Measurements from ENCODE around the gene PLPPR4. TPM values are rescaled to one million over a fixed set of nuclear protein-coding genes. Genes with fewer than 3 reads are reported as not detected.

Gene PLPPR4
- total RNA-seq, 1 experiment from 2014 or later, result not detected

- no peak for DNase-seq (ENCODE audit: low spot score)
- H3K36me3 ChIP-seq (ENCODE audit: insufficient read depth, low read length, poor library complexity, severe bottlenecking), result no peaks in the 10 kb centered on the region
- ChIA-PET POLR2A (ENCODE audit: low non-redundant PET) (no interaction called here), CTCF (no interaction called here)
- H3K27me3 ChIP-seq (replicated peaks; ENCODE audit: insufficient read depth, low read depth, low read length, poor library complexity), result peaks cover under 1% of the 10 kb centered on the region
- intact Hi-C loops (cut with micrococcal nuclease; ENCODE audit: unreplicated experiment), result no loop called here
- H3K27ac ChIP-seq (ENCODE audit: low read depth, low read length, poor library complexity, severe bottlenecking), result no peak overlapping the region
- no peaks in the 10 kb centered on the region for H3K9me3 ChIP-seq (ENCODE audit: low read depth, low read length, poor library complexity, severe bottlenecking)
- H3K4me1 ChIP-seq (ENCODE audit: insufficient read depth, low read length, poor library complexity, severe bottlenecking), result no peaks in the 10 kb centered on the region
- no peak overlapping the region for H3K4me3 ChIP-seq (ENCODE audit: low read depth, low read length, poor library complexity, severe bottlenecking)
- TF ChIP-seq EZH2 (IDR thresholded peaks at IDR 0.05; ENCODE audit: borderline replicate concordance, low read depth, low read length, poor library complexity, severe bottlenecking), result no peak
- no peak for TF ChIP-seq CTCF (conservative IDR thresholded peaks at IDR 0.05; ENCODE audit: low read depth, low read length)
- no TSS peak for BruUV-seq (replicated peaks)
Measured at GRCh38 chr1:99352821-99353220, 88.5 kb downstream of the PLPPR4 start.

DNA sequence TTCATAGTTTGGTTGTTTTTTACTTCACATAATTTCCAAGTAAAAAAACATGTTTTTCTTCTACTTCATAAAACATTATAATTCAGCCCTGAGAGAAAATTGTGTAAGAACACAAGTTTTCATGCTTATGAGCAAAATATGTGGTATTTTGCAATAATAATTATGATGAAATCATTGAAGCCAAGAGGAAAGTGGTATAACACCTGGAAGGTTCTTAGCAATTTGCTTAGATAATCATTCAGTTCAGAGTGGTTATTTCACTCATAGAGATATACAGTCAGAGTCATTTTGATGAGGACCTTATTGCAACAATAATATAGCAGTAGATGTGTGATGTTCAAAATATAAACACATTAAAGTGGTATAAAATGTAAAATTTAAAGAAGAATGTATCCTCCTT, 94.5 kb downstream of the PLPPR4 start:
- no peak for DNase-seq (ENCODE audit: low spot score)
- Histone ChIP-seq H3K36me3 (ENCODE audit: insufficient read depth, low read length, poor library complexity, severe bottlenecking) (no peaks in the 10 kb centered on the region), H3K4me1 (ENCODE audit: insufficient read depth, low read length, poor library complexity, severe bottlenecking) (no peaks in the 10 kb centered on the region), H3K9me3 (ENCODE audit: low read depth, low read length, poor library complexity, severe bottlenecking) (no peaks in the 10 kb centered on the region), H3K27me3 (replicated peaks; ENCODE audit: insufficient read depth, low read depth, low read length, poor library complexity) (peaks cover 4% of the 10 kb centered on the region), H3K27ac (ENCODE audit: low read depth, low read length, poor library complexity, severe bottlenecking) (no peak overlapping the region), H3K4me3 (ENCODE audit: low read depth, low read length, poor library complexity, severe bottlenecking) (no peak overlapping the region)
- TF ChIP-seq EZH2 (IDR thresholded peaks at IDR 0.05; ENCODE audit: borderline replicate concordance, low read depth, low read length, poor library complexity, severe bottlenecking), result no peak
- no peak for TF ChIP-seq CTCF (conservative IDR thresholded peaks at IDR 0.05; ENCODE audit: low read depth, low read length)
- intact Hi-C loops (cut with micrococcal nuclease; ENCODE audit: unreplicated experiment), result no loop called here
- ChIA-PET POLR2A (ENCODE audit: low non-redundant PET) (no interaction called here), CTCF (no interaction called here)
- no TSS peak for BruUV-seq (replicated peaks)
